OCI-LY1 (cell line): Measurements from ENCODE around the gene NDRG2.

ENCODE experiments used
- H2AFZ ChIP-seq: fragments of 200-600 bp; sonication (generic), shearing (Covaris generic); 2 replicates; pipeline ENCODE4 v1.6.0; 2014; ENCODE audit warnings: antibody characterized with exemption, mild to moderate bottlenecking, low read length
- H3F3A ChIP-seq: fragments of 200-600 bp; sonication (generic), shearing (Covaris generic); 2 replicates; pipeline ENCODE4 v1.6.0; 2014; ENCODE audit warnings: mild to moderate bottlenecking, antibody characterized with exemption, low read length, moderate library complexity; ENCODE audit not compliant: insufficient read depth
- H3K27ac ChIP-seq: fragments of 200-600 bp; sonication (generic); 2 replicates; pipeline ENCODE4 v1.5.1; 2014; ENCODE audit warnings: low read length, mixed run types, mild to moderate bottlenecking, low read depth; ENCODE audit not compliant: poor library complexity, severe bottlenecking
- H3K27me3 ChIP-seq: fragments of 200-600 bp; sonication (generic); 2 replicates; pipeline ENCODE4 v1.6.0; 2014; ENCODE audit warnings: antibody characterized with exemption, mild to moderate bottlenecking, low read length, moderate library complexity; ENCODE audit not compliant: insufficient read depth
- H3K36me3 ChIP-seq: fragments of 200-600 bp; sonication (generic); 2 replicates; pipeline ENCODE4 v1.6.1; 2014; ENCODE audit warnings: mild to moderate bottlenecking, antibody characterized with exemption, low read length, moderate library complexity, mixed read lengths; ENCODE audit not compliant: insufficient read depth
- H3K4me1 ChIP-seq: fragments of 200-600 bp; sonication (generic); 2 replicates; pipeline ENCODE4 v1.5.1; 2014; ENCODE audit warnings: mild to moderate bottlenecking, low read length, moderate library complexity; ENCODE audit not compliant: insufficient read depth, severe bottlenecking
- H3K4me2 ChIP-seq: fragments of 200-600 bp; sonication (generic), shearing (Covaris generic); 2 replicates; pipeline ENCODE4 v1.6.1; 2014; ENCODE audit warnings: low read length
- H3K4me3 ChIP-seq: fragments of 200-600 bp; sonication (generic); 2 replicates; pipeline ENCODE4 v1.5.1; 2014; ENCODE audit warnings: low read length, low read depth, mild to moderate bottlenecking, mixed read lengths; ENCODE audit not compliant: poor library complexity, severe bottlenecking
- H3K79me2 ChIP-seq: fragments of 200-600 bp; shearing (Covaris generic); 2 replicates; pipeline ENCODE4 v1.6.1; 2016; ENCODE audit warnings: mixed run types, low read length, mixed read lengths; ENCODE audit not compliant: insufficient read depth
- H3K9ac ChIP-seq: fragments of 200-600 bp; sonication (generic), shearing (Covaris generic); 2 replicates; pipeline ENCODE4 v1.6.1; 2014; ENCODE audit warnings: mild to moderate bottlenecking, low read length, mixed read lengths
- H3K9me2 ChIP-seq: fragments of 200-600 bp; sonication (generic), shearing (Covaris generic); 2 replicates; pipeline ENCODE4 v1.6.1; 2014; ENCODE audit warnings: low read depth, mild to moderate bottlenecking, low read length, mixed read lengths
- H3K9me3 ChIP-seq: fragments of 200-600 bp; shearing (Covaris generic); 2 replicates; pipeline ENCODE4 v1.6.1; 2014; ENCODE audit warnings: low read length, mixed read lengths
- H4K20me1 ChIP-seq: fragments of 200-600 bp; sonication (generic), shearing (Covaris generic); 2 replicates; pipeline ENCODE4 v1.6.0; 2016; ENCODE audit warnings: mild to moderate bottlenecking, low read length; ENCODE audit not compliant: insufficient read depth
- CTCF ChIP-seq: fragments of 200-600 bp; sonication (generic), shearing (Covaris generic); IDR thresholded peaks from 2 replicates; pipeline ENCODE4 v1.5.1; 2017; ENCODE audit warnings: mild to moderate bottlenecking, antibody characterized with exemption, low read length, moderate library complexity, mixed read lengths
- EZH2 ChIP-seq: fragments of 200-600 bp; sonication (generic), shearing (Covaris generic); IDR thresholded peaks from 2 replicates; pipeline ENCODE4 v1.8.0; 2017; ENCODE audit warnings: borderline replicate concordance, mixed run types, mild to moderate bottlenecking, antibody characterized with exemption, low read length, moderate library complexity, mixed read lengths

Gene NDRG2

GRCh38 chr14:20982646-20983369 lies 42.1 kb downstream of the NDRG2 start:
- H3K4me3 ChIP-seq, result no peak overlapping the region
- H3F3A ChIP-seq, result no peaks in the 10 kb centered on the region
- H3K36me3 ChIP-seq, result no peaks in the 10 kb centered on the region
- H3K79me2 ChIP-seq, result no peaks in the 10 kb centered on the region
- H3K9me3 ChIP-seq, result no peaks in the 10 kb centered on the region
- TF ChIP-seq EZH2 (no peak), CTCF (no peak)
- no peaks in the 10 kb centered on the region for H3K4me1 ChIP-seq
- no peaks in the 10 kb centered on the region for H3K9me2 ChIP-seq
- no peak overlapping the region for H3K9ac ChIP-seq
- no peaks in the 10 kb centered on the region for H4K20me1 ChIP-seq
- H2AFZ ChIP-seq, result no peak overlapping the region
- no peaks in the 10 kb centered on the region for H3K27me3 ChIP-seq
- H3K4me2 ChIP-seq, result no peak overlapping the region
- no peak overlapping the region for H3K27ac ChIP-seq

- H3F3A ChIP-seq, result no peaks in the 10 kb centered on the region
- no peak for TF ChIP-seq EZH2
- TF ChIP-seq CTCF, result no peak
- no peaks in the 10 kb centered on the region for H4K20me1 ChIP-seq
- H2AFZ ChIP-seq, result no peak overlapping the region
- no peaks in the 10 kb centered on the region for H3K79me2 ChIP-seq
- H3K27me3 ChIP-seq, result no peaks in the 10 kb centered on the region
- H3K9ac ChIP-seq, result no peak overlapping the region
- no peaks in the 10 kb centered on the region for H3K36me3 ChIP-seq
- no peaks in the 10 kb centered on the region for H3K4me1 ChIP-seq
- H3K9me2 ChIP-seq, result no peaks in the 10 kb centered on the region
- no peak overlapping the region for H3K27ac ChIP-seq
- no peak overlapping the region for H3K4me2 ChIP-seq
- H3K9me3 ChIP-seq, result no peaks in the 10 kb centered on the region
- no peak overlapping the region for H3K4me3 ChIP-seq
Measured at GRCh38 chr14:20980906-20981305, 44.0 kb downstream of the NDRG2 start.

- no peak overlapping the region for H3K27ac ChIP-seq
- no peaks in the 10 kb centered on the region for H3K9me3 ChIP-seq
- no peaks in the 10 kb centered on the region for H4K20me1 ChIP-seq
- no peak for TF ChIP-seq CTCF
- no peak for TF ChIP-seq EZH2
- H3K36me3 ChIP-seq, result no peaks in the 10 kb centered on the region
- no peaks in the 10 kb centered on the region for H3F3A ChIP-seq
- H3K9ac ChIP-seq, result no peak overlapping the region
- no peaks in the 10 kb centered on the region for H3K27me3 ChIP-seq
- H2AFZ ChIP-seq, result no peak overlapping the region
- no peaks in the 10 kb centered on the region for H3K4me1 ChIP-seq
- no peaks in the 10 kb centered on the region for H3K79me2 ChIP-seq
- no peaks in the 10 kb centered on the region for H3K9me2 ChIP-seq
- H3K4me2 ChIP-seq, result no peak overlapping the region
- H3K4me3 ChIP-seq, result no peak overlapping the region
Measured at GRCh38 chr14:20978687-20979086, 46.2 kb downstream of the NDRG2 start.
